ENCODE data around the gene TOP1.

Gene TOP1

GRCh38 chr20:41058674-41059635 lies 30.3 kb downstream of the TOP1 start:
- no peak for DNase-seq

GRCh38 chr20:41061155-41061554 lies 32.5 kb downstream of the TOP1 start:
- no peak for DNase-seq

GRCh38 chr20:41063442-41063841 lies 34.8 kb downstream of the TOP1 start:
- no peak for DNase-seq

- DNase-seq: no peak
Observed at GRCh38 chr20:41064377-41064776, 35.8 kb downstream of the TOP1 start.

GRCh38 chr20:41065716-41066115 lies 37.1 kb downstream of the TOP1 start:
- no peak for DNase-seq

- DNase-seq: no peak
Observed at GRCh38 chr20:41068806-41069205, 40.2 kb downstream of the TOP1 start.

GRCh38 chr20:41072190-41072863 lies 43.7 kb downstream of the TOP1 start:
- peak in 1 of 2 experiments; percentile 25 for DNase-seq

GRCh38 chr20:41072915-41073314 lies 44.3 kb downstream of the TOP1 start:
- no peak for DNase-seq

GRCh38 chr20:41074441-41074840 lies 45.8 kb downstream of the TOP1 start:
- DNase-seq: no peak

GRCh38 chr20:41076776-41077175 lies 48.2 kb downstream of the TOP1 start:
- no peak for DNase-seq

- DNase-seq: no peak
Observed at GRCh38 chr20:41078329-41078728, 49.7 kb downstream of the TOP1 start.

- no peak for DNase-seq
Observed at GRCh38 chr20:41079066-41079465, 50.4 kb downstream of the TOP1 start.

- no peak for DNase-seq
Observed at GRCh38 chr20:41080866-41081265, 52.2 kb downstream of the TOP1 start.

- DNase-seq: no peak
Observed at GRCh38 chr20:41081276-41081814, 52.7 kb downstream of the TOP1 start.

GRCh38 chr20:41082306-41082705 lies 53.7 kb downstream of the TOP1 start:
- no peak for DNase-seq

- no peak for DNase-seq
Observed at GRCh38 chr20:41085606-41086005, 57.0 kb downstream of the TOP1 start.

- no peak for DNase-seq
Observed at GRCh38 chr20:41086402-41087324, 58.0 kb downstream of the TOP1 start.

GRCh38 chr20:41087325-41087685 lies 58.7 kb downstream of the TOP1 start:
- no peak for DNase-seq

- no peak for DNase-seq
Observed at GRCh38 chr20:41087777-41088176, 59.2 kb downstream of the TOP1 start.

GRCh38 chr20:41089555-41089954 lies 60.9 kb downstream of the TOP1 start:
- DNase-seq: no peak

- no peak for DNase-seq
Observed at GRCh38 chr20:41091927-41092326, 63.3 kb downstream of the TOP1 start.

- DNase-seq: no peak
Observed at GRCh38 chr20:41094353-41095055, 65.9 kb downstream of the TOP1 start.

Data from cerebellar nuclear complex (tissue), 1 donor.